ENCODE measurements around the gene ERV3-1.
"Not testable (repeated sequence)": the region's sequence is repeated elsewhere in the genome, so short reads cannot be mapped to it uniquely, and the experiment has no call there.

DNA sequence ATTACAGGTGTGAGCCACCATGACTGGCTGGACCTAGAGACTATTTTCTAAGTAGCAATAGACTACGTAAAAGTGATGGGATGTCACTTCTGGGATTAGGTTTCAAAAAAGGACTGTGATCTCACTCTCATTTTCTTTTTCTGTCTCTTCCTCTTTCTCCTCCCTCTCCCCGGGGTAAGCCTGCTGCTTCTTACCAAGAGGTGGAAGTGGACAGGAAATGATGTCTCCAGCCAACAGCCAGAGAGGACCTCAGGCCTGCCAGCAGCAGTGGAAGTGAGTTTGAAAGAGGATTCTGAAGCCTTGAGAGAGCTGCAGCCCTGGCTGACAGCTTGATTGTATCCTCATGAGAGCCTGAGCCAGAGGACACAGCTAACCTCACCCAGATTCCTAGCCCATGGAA lies 30.0 kb upstream of the ERV3-1 start:
- TF ChIP-seq, protein P1, sequence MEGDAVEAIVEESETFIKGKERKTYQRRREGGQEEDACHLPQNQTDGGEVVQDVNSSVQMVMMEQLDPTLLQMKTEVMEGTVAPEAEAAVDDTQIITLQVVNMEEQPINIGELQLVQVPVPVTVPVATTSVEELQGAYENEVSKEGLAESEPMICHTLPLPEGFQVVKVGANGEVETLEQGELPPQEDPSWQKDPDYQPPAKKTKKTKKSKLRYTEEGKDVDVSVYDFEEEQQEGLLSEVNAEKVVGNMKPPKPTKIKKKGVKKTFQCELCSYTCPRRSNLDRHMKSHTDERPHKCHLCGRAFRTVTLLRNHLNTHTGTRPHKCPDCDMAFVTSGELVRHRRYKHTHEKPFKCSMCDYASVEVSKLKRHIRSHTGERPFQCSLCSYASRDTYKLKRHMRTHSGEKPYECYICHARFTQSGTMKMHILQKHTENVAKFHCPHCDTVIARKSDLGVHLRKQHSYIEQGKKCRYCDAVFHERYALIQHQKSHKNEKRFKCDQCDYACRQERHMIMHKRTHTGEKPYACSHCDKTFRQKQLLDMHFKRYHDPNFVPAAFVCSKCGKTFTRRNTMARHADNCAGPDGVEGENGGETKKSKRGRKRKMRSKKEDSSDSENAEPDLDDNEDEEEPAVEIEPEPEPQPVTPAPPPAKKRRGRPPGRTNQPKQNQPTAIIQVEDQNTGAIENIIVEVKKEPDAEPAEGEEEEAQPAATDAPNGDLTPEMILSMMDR (IDR thresholded peaks at IDR 0.05), result not testable (repeated sequence)
- not testable (repeated sequence) for TF ChIP-seq POLR2A, EP300 (IDR thresholded peaks at IDR 0.05)
